Liver (tissue), 9 donors: ENCODE results near the gene DIPK2A. TPM values are rescaled to one million over a fixed set of nuclear protein-coding genes. Genes with fewer than 3 reads are reported as not detected.

Experiments
- DNase-seq: peaks from one replicate; pipeline ENCODE4 v3.0.0-alpha.2; 2017; ENCODE audit warnings: low spot score
- H3K27ac ChIP-seq, 2 donors: one replicate each; pipeline ENCODE4 v1.7.0; 2013; ENCODE audit warnings: inconsistent platforms in 2 of 2, low read length in 2 of 2, control low read depth in 1 of 2, low read depth in 1 of 2, mild to moderate bottlenecking in 1 of 2
- H3K27me3 ChIP-seq, 4 donors: one replicate each; pipeline versions ENCODE4 v1.6.1 to v1.7.0; 2013; ENCODE audit warnings: low read length in 3 of 4, inconsistent platforms in 1 of 4, mild to moderate bottlenecking in 1 of 4, moderate library complexity in 1 of 4; ENCODE audit not compliant: control insufficient read depth in 4 of 4, insufficient read depth in 4 of 4
- H3K36me3 ChIP-seq, 4 donors: one replicate each; pipeline versions ENCODE4 v1.6.1 to v1.7.0; 2013; ENCODE audit warnings: low read length in 3 of 4, mild to moderate bottlenecking in 3 of 4, low read depth in 1 of 4, moderate library complexity in 1 of 4; ENCODE audit not compliant: control insufficient read depth in 4 of 4, insufficient read depth in 3 of 4
- H3K4me1 ChIP-seq, 4 donors: one replicate each; pipeline versions ENCODE4 v1.6.1 to v1.7.0; 2013; ENCODE audit warnings: low read length in 3 of 4, mild to moderate bottlenecking in 3 of 4, moderate library complexity in 1 of 4; ENCODE audit not compliant: control insufficient read depth in 4 of 4, insufficient read depth in 4 of 4
- H3K4me3 ChIP-seq, 3 donors: one replicate each; pipeline versions ENCODE4 v1.6.1 to v1.7.0; 2013; ENCODE audit warnings: low read length in 3 of 3, control low read depth in 1 of 3, low read depth in 1 of 3, mild to moderate bottlenecking in 1 of 3
- H3K9ac ChIP-seq, 2 donors: one replicate each; pipeline ENCODE4 v1.7.0; 2013; ENCODE audit warnings: low read length in 2 of 2, mild to moderate bottlenecking in 2 of 2, moderate library complexity in 2 of 2, control low read depth in 1 of 2, low read depth in 1 of 2
- H3K9me3 ChIP-seq, 4 donors: one replicate each; pipeline versions ENCODE4 v1.6.1 to v1.7.0; 2013; ENCODE audit warnings: low read length in 3 of 4; ENCODE audit not compliant: control insufficient read depth in 4 of 4
- ATF3 ChIP-seq: IDR thresholded peaks from 2 replicates; pipeline ENCODE4 v1.6.1; 2016; ENCODE audit warnings: antibody characterized with exemption
- CTCF ChIP-seq: fragments of 150-350 bp; IDR thresholded peaks from 2 replicates; pipeline ENCODE4 v1.5.1; 2017; ENCODE audit warnings: improper control_type of control experiment, low read depth, low read length; ENCODE audit not compliant: missing input control
- EGR1 ChIP-seq, 2 donors: IDR thresholded peaks; 2 replicates each; pipeline ENCODE4 v1.6.1; 2016 to 2018; ENCODE audit warnings: antibody characterized with exemption in 2 of 2, low read depth in 2 of 2
- FOXA1 ChIP-seq: IDR thresholded peaks from 2 replicates; pipeline ENCODE4 v1.6.1; 2016; ENCODE audit warnings: antibody characterized with exemption
- FOXA2 ChIP-seq: IDR thresholded peaks from 2 replicates; pipeline ENCODE4 v1.6.1; 2016; ENCODE audit warnings: antibody characterized with exemption
- GABPA ChIP-seq, 2 donors: IDR thresholded peaks in 1 of 2; conservative IDR thresholded peaks in 1 of 2; 2 replicates each; pipeline ENCODE4 v1.6.1; 2016; ENCODE audit warnings: antibody characterized with exemption in 2 of 2, mild to moderate bottlenecking in 1 of 2, moderate library complexity in 1 of 2
- HNF4A ChIP-seq, 2 donors: conservative IDR thresholded peaks; 2 replicates each; pipeline ENCODE4 v1.6.1; 2016; ENCODE audit warnings: antibody characterized with exemption in 2 of 2, mild to moderate bottlenecking in 2 of 2
- HNF4G ChIP-seq: IDR thresholded peaks from 2 replicates; pipeline ENCODE4 v1.6.1; 2016; ENCODE audit warnings: antibody characterized with exemption
- JUND ChIP-seq, 2 donors: IDR thresholded peaks; 2 replicates each; pipeline ENCODE4 v1.6.1; 2016; ENCODE audit warnings: antibody characterized with exemption in 2 of 2
- NR2F2 ChIP-seq: IDR thresholded peaks from 2 replicates; pipeline ENCODE4 v1.6.1; 2016; ENCODE audit warnings: antibody characterized with exemption
- RAD21 ChIP-seq, 2 donors: IDR thresholded peaks; 2 replicates each; pipeline ENCODE4 v1.6.1; 2016; ENCODE audit warnings: antibody characterized with exemption in 2 of 2, mild to moderate bottlenecking in 2 of 2
- REST ChIP-seq: IDR thresholded peaks from 2 replicates; pipeline ENCODE4 v1.6.1; 2016; ENCODE audit warnings: antibody characterized with exemption, mild to moderate bottlenecking
- RXRA ChIP-seq, 2 donors: IDR thresholded peaks; 2 replicates each; pipeline ENCODE4 v1.6.1; 2017 to 2018; ENCODE audit warnings: antibody characterized with exemption in 2 of 2, mild to moderate bottlenecking in 1 of 2
- YY1 ChIP-seq: IDR thresholded peaks from 2 replicates; pipeline ENCODE4 v1.6.1; 2016; ENCODE audit warnings: antibody characterized with exemption, mild to moderate bottlenecking
- ZBTB33 ChIP-seq: IDR thresholded peaks from 2 replicates; pipeline ENCODE4 v1.6.1; 2016; ENCODE audit warnings: antibody characterized with exemption
- WGBS: extraction: QIAGEN DNeasy Blood & Tissue Kit; methylation state at CpG from one replicate; pipeline ENCODE4 v1.1.7; 2013; 5-methylcytosine and 5-hydroxymethylcytosine counted together
- polyA plus RNA-seq, 2 donors: library from polyadenylated mRNA; stranded (reverse) in 1 of 2; unstranded in 1 of 2; fragments of 200-250 nt in 1 of 2; fragments of >200 nt in 1 of 2; fragmentation: Nextera tagmentation in 1 of 2; extraction: Ambion mirVana in 1 of 2; gene quantifications; one replicate each; pipeline versions ENCODE4 v1.2.1 to v1.2.3, GENCODE V29; 2013 to 2015
- total RNA-seq, 2 donors: library from RNA; depleted of rRNA; stranded (reverse); fragments of >200 nt; gene quantifications; one replicate each; pipeline ENCODE4 v1.2.3, GENCODE V29; 2014
- donor health status: healthy.
- donor health status: healthy.
- donor health status: healthy.
- donor health status: healthy.
- donor health status: healthy.

Gene DIPK2A
- total and polyA plus RNA-seq, 4 donors = 4.6 to 81.1 (median 23.4) TPM

GRCh38 chr3:143958966-143959365, 12.7 kb upstream of the DIPK2A start (continued):
- TF ChIP-seq ATF3 = no peak
- TF ChIP-seq CTCF = no peak

GRCh38 chr3:143961342-143961741, 10.3 kb upstream of the DIPK2A start:
- no peaks in the 10 kb centered on the region for H3K4me1 ChIP-seq
- H3K4me3 ChIP-seq = no peak overlapping the region
- WGBS = 98% methylated on average over 1 of the region's 1 CpG
- H3K9me3 ChIP-seq = peaks cover 0 to 6% (median 0%) of the 10 kb centered on the region in 4 donors
- H3K27ac ChIP-seq = no peak overlapping the region
- TF ChIP-seq HNF4A (conservative IDR thresholded peaks at IDR 0.05) = no peak
- TF ChIP-seq YY1 = no peak
- no peak for TF ChIP-seq FOXA2
- no peak for TF ChIP-seq JUND (IDR thresholded peaks at IDR 0.05)
- no peak for TF ChIP-seq NR2F2
- no peak for TF ChIP-seq CTCF
- TF ChIP-seq HNF4G = no peak
- TF ChIP-seq REST = no peak
- no peak for TF ChIP-seq RAD21 (IDR thresholded peaks at IDR 0.05)
- no peak for TF ChIP-seq GABPA (IDR thresholded peaks at IDR 0.05 in 1 of 2, conservative IDR thresholded peaks at IDR 0.05 in 1 of 2)
- TF ChIP-seq RXRA (IDR thresholded peaks at IDR 0.05) = no peak
- TF ChIP-seq FOXA1 = no peak
- H3K27me3 ChIP-seq = peaks cover 0 to 5% (median 0%) of the 10 kb centered on the region in 4 donors
- H3K9ac ChIP-seq = no peak overlapping the region
- H3K36me3 ChIP-seq = no peaks in the 10 kb centered on the region
- DNase-seq = no peak

GRCh38 chr3:143963946-143964345, 7.7 kb upstream of the DIPK2A start:
- Histone ChIP-seq H3K4me3 (no peak overlapping the region), H3K36me3 (no peaks in the 10 kb centered on the region), H3K9ac (no peak overlapping the region), H3K27ac (no peak overlapping the region), H3K9me3 (peaks cover 0 to 6% (median 0%) of the 10 kb centered on the region in 4 donors), H3K27me3 (peaks cover 0 to 5% (median 0%) of the 10 kb centered on the region in 4 donors), H3K4me1 (no peaks in the 10 kb centered on the region)
- WGBS = 66% methylated on average over 6 of the region's 6 CpGs
- no peak for DNase-seq
- TF ChIP-seq REST (no peak), HNF4A (conservative IDR thresholded peaks at IDR 0.05) (no peak), ZBTB33 (no peak), RAD21 (IDR thresholded peaks at IDR 0.05) (no peak), ATF3 (no peak), GABPA (IDR thresholded peaks at IDR 0.05 in 1 of 2, conservative IDR thresholded peaks at IDR 0.05 in 1 of 2) (no peak), HNF4G (no peak), EGR1 (IDR thresholded peaks at IDR 0.05; ENCODE audit: low read depth in 2 of 2) (no peak), RXRA (IDR thresholded peaks at IDR 0.05) (no peak)
